Peyer's patch (tissue), 4 donors: Measurements from ENCODE around the gene INHBE.

Experiments
- CTCF ChIP-seq, 6 experiments: fragments of 450-650 bp in 4 of 6; fragments of 200-600 bp in 2 of 6; sonication (generic) in 1 of 6; IDR thresholded peaks; one replicate each; pipeline ENCODE4 v1.5.1; 2017 to 2019; ENCODE audit warnings: antibody characterized with exemption in 6 of 6, mild to moderate bottlenecking in 3 of 6, moderate library complexity in 1 of 6
- POLR2A ChIP-seq, 2 donors: fragments of 450-650 bp; IDR thresholded peaks; one replicate each; pipeline ENCODE4 v1.5.1; 2017; ENCODE audit warnings: antibody characterized with exemption in 2 of 2, mild to moderate bottlenecking in 2 of 2, moderate library complexity in 2 of 2

GRCh38 chr12:57475271-57476161 lies 20.4 kb downstream of the INHBE start:
- TF ChIP-seq CTCF (IDR thresholded peaks at IDR 0.05) (no peak), POLR2A (IDR thresholded peaks at IDR 0.05) (no peak)
